HG02678 (cell line): ENCODE data around the gene PSMD3.

ENCODE experiments used
- ATAC-seq: cut with Tn5 transposase; IDR thresholded peaks from one replicate; pipeline ENCODE4 v1.9.1; 2021; ENCODE audit warnings: mild to moderate bottlenecking, moderate library complexity; ENCODE audit not compliant: unreplicated experiment

The PSMD3 gene

DNA sequence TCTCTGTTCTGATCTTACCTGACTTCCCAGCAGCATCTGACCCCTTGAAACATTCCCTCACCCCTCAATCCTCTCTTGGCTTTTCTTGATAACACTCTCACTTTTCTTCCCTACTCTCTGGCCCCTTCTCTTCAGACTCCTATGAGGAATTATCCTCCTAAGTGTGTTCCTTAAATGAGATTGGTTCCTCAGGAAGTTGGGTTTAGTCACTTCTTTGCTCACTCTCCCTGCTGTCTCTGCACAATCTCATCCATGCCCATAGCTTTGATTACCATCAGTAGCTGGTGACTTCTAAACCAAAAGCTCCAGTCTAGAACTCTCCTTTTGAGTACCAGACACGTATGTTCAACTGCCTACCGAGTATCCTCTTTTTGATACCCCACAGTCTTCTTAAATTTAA is 60.6 kb downstream of the PSMD3 start:
- ATAC-seq, result no peak
